Naive thymus-derived CD8-positive, alpha-beta T cell (primary cell): ENCODE results near the gene ZNF778. TPM values are rescaled to one million over a fixed set of nuclear protein-coding genes. Genes with fewer than 3 reads are reported as not detected.
"Not testable (repeated sequence)": the region's sequence is repeated elsewhere in the genome, so short reads cannot be mapped to it uniquely, and the experiment has no call there.

Experiments used
- ATAC-seq, 2 donors: fragments of 150-1000 bp; cut with Tn5 transposase in 1 of 2; sonication (Bioruptor Pico), chemical (Tn5 transposase) in 1 of 2; 1 replicate in 1 of 2; 2 replicates in 1 of 2; pipeline ENCODE4 v1.10.0; 2021; ENCODE audit warnings: mild to moderate bottlenecking in 2 of 2, moderate library complexity in 2 of 2
- POLR2A ChIA-PET: fragments of 350-600 bp; sonication (Branson Sonifier 250); formaldehyde crosslinking; loops from one replicate; lab custom pipeline; 2021; ENCODE audit warnings: antibody characterized with exemption; lab: Charles Lee
- DNase-seq, 10 donors: peaks; one replicate each; pipeline versions ENCODE4 v3.0.0 to v3.0.0-alpha.2; 2020 to 2022
- H3K27ac Mint-ChIP-seq, 10 donors: one replicate each; pipeline ENCODE4 v1.8.0; 2020 to 2022; ENCODE audit warnings: mild to moderate bottlenecking in 10 of 10, mixed read lengths in 10 of 10, moderate library complexity in 4 of 10, inconsistent platforms in 1 of 10
- H3K27me3 Mint-ChIP-seq, 5 donors: one replicate each; pipeline ENCODE4 v1.8.0; 2021 to 2022; ENCODE audit warnings: mixed read lengths in 5 of 5
- H3K36me3 Mint-ChIP-seq, 3 donors: one replicate each; pipeline ENCODE4 v1.8.0; 2020 to 2022; ENCODE audit warnings: mixed read lengths in 3 of 3, mild to moderate bottlenecking in 2 of 3, inconsistent platforms in 1 of 3
- H3K4me1 Mint-ChIP-seq, 4 donors: one replicate each; pipeline ENCODE4 v1.8.0; 2021 to 2022; ENCODE audit warnings: mixed read lengths in 4 of 4
- H3K4me3 Mint-ChIP-seq, 10 donors: one replicate each; pipeline ENCODE4 v1.8.0; 2020 to 2022; ENCODE audit warnings: mild to moderate bottlenecking in 10 of 10, mixed read lengths in 10 of 10, moderate library complexity in 6 of 10, inconsistent platforms in 1 of 10
- H3K9me3 Mint-ChIP-seq, 9 donors: one replicate each; pipeline ENCODE4 v1.8.0; 2020 to 2022; ENCODE audit warnings: mixed read lengths in 9 of 9, mild to moderate bottlenecking in 3 of 9, inconsistent platforms in 1 of 9, moderate library complexity in 1 of 9
- polyA plus RNA-seq, 3 donors: library from polyadenylated mRNA; unstranded; fragments of 300-500 nt; fragmentation: Illumina TruSeq; gene quantifications; one replicate each; pipeline ENCODE4 v1.2.3, GENCODE V29; 2021
- total RNA-seq, 8 experiments: library from RNA in 2 of 8; stranded (reverse) in 2 of 8; gene quantifications; one replicate each; pipeline ENCODE4 v1.2.3 and lab custom pipeline; 2021 to 2026

The ZNF778 gene
- total and polyA plus RNA-seq, 5 experiments from 2014 or later: 2.0 to 11.0 (median 5.5) TPM

DNA sequence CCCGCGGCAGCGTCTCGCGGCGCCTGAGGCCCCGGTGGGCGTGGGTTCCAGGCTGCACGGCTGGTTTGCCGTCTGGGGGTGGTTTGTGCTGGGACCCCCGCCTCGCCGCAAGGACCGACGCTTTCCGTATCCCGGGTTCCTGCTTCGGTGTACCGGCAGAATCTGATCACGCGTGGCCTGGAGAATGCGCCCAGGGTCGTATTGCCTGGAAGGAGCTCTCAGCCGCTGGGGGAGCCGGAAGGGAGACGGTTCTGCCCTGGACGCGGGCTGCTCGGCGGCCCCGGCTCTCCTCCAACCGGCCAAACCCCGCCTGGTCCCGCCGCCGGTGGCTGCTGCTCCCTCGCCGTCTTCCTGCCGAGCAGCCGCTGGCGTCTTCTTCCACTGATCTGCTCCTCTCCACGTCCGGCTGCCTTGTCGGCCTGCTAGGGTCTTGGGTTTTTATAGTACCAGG lies 39.8 kb downstream of the ZNF778 start:
- peak; percentile 30 to 43 for ATAC-seq
- peak overlapping the region; percentile 59 to 87 (median 78) for H3K4me3 Mint-ChIP-seq
- H3K27me3 Mint-ChIP-seq: peaks cover 3 to 22% (median 15%) of the 10 kb centered on the region in 5 donors
- no peaks in the 10 kb centered on the region for H3K36me3 Mint-ChIP-seq
- peaks cover 14 to 22% (median 19%) of the 10 kb centered on the region in 4 donors for H3K4me1 Mint-ChIP-seq
- POLR2A ChIA-PET: no interaction called here
- peak overlapping the region in 3 of 10 donors; percentile 69 to 84 (median 75) for H3K27ac Mint-ChIP-seq
- H3K9me3 Mint-ChIP-seq: no peaks in the 10 kb centered on the region
- DNase-seq: no peak

DNA sequence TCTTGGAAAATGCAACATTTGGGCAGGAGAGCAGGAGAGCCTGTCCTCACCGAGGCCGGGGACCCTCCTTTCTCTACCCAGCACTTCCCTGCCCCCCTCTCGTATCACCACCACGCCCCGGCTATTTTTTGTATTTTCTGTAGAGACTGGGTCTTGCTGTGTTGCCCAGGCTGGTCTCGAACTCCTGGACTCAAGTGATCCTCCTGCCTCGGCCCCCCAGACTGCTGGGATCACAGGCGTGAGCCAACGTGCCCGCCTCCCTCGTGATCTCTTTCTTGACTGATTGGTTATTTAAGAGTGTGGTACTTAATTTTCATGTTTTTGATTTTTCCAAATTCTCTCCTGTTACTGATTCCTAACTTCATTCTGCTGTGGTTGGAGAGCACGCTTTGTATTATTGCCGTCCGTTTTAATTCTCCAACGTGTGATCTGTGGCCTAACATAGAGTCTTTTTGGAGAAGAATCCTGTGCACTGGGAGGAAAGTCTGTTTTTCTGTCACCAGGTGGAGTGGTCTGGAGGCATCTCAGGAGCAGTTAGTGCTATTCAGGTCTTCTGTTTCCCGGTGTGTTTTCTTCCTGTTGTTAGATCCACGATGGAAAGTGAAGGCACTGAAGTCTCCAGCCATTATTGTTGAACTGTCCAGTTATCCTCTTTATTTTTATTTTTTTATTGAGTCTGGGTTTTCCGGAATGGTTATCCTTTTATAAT lies 40.4 kb downstream of the ZNF778 start:
- peak overlapping the region in 7 of 10 donors; percentile 2 to 75 (median 34) for H3K27ac Mint-ChIP-seq
- POLR2A ChIA-PET: no interaction called here

DNA sequence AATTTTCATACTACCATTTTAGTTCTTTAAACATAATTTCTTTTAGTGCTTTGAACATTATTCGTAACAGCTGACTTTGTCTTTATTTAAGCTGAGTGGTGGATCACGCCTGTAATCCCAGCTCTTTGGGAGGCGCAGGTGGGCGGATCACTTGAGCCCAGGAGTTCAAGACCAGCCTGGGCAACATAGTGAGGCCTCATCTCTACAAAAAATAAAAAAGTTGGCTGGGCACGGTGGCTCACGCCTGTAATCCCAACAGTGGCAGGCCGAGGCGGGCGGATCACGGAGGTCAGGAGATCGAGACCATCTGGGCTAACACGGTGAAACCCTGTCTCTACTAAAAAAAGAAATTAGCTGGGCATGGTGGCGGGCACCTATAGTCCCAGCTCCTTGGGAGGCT lies 42.4 kb downstream of the ZNF778 start:
- not testable (repeated sequence) for H3K4me3 Mint-ChIP-seq, DNase-seq, H3K36me3 Mint-ChIP-seq, H3K9me3 Mint-ChIP-seq, ATAC-seq
- POLR2A ChIA-PET: interaction anchor here (1.0 to 1.1 kb wide), 2 partner anchors 17 to 38 kb away, joined by 3 read pairs; no protein-coding TSS in a partner anchor
- Mint-ChIP-seq H3K27me3 (peaks cover 3 to 22% (median 15%) of the 10 kb centered on the region in 5 donors), H3K4me1 (peaks cover 14 to 19% (median 18%) of the 10 kb centered on the region in 4 donors), H3K27ac (peak overlapping the region in 1 of 10 donors; percentile 15)

More for the DNA sequence above, 40.4 kb downstream of the ZNF778 start:
- H3K9me3 Mint-ChIP-seq: no peaks in the 10 kb centered on the region
- H3K4me3 Mint-ChIP-seq: peak overlapping the region; percentile 59 to 87 (median 78)
- ATAC-seq (no peak), DNase-seq (no peak)
- peaks cover 3 to 22% (median 15%) of the 10 kb centered on the region in 5 donors for H3K27me3 Mint-ChIP-seq
- peaks cover 14 to 22% (median 19%) of the 10 kb centered on the region in 4 donors for H3K4me1 Mint-ChIP-seq
- H3K36me3 Mint-ChIP-seq: no peaks in the 10 kb centered on the region

DNA sequence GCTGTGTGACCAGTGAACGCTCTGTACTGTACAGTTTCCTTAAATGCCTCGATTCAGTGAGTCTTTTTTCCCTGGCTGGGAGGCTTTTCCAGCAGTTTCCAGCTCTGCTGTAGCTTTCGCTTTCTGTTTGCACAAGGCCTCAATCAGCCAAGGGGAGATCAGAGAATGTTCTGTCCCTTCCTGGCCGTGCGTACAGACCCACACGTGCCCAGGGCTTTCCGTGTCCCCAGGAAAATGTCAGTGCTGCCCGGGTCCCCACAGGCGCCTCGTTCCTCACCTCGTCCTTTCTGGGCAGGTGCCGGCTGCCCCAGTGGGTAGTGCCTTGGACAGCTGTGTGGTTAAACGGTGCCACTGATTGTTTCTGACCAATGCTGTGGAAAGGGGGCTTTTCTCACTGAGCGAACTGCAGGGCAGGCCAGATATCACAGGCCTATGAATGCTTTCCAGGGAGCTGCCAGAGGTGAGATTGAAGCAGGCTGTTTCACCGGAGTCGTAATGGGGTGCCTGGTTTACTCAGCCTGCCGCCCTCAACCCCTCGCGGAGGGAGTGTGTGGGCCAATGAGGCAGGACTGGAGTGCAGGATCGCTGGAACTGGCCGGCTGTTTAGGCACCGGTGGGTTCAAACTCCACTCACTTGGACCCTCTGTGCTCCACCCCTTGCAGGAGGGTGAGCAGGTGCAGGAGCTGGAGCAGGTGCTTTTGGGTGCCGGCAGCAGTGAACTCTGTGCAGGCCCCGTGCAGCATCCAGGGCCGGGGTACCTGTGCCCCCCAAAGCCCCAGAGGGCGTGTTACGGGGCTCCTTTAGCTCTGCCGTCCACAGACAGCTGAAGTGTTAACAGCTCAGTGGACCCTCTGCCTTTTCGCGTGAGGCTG lies 44.4 kb downstream of the ZNF778 start:
- H3K36me3 Mint-ChIP-seq: peaks cover 0 to 9% (median 0%) of the 10 kb centered on the region in 3 donors
- peaks cover 3 to 15% (median 9%) of the 10 kb centered on the region in 5 donors for H3K27me3 Mint-ChIP-seq
- no peaks in the 10 kb centered on the region for H3K9me3 Mint-ChIP-seq
- ATAC-seq (no peak), DNase-seq (no peak)
- H3K27ac Mint-ChIP-seq: peak overlapping the region in 1 of 10 donors; percentile 33
- peaks cover 8 to 13% (median 11%) of the 10 kb centered on the region in 4 donors for H3K4me1 Mint-ChIP-seq
- POLR2A ChIA-PET: interaction anchor here (1.0 kb wide), 1 partner anchor 14 kb away, joined by 4 read pairs; no protein-coding TSS in a partner anchor
- H3K4me3 Mint-ChIP-seq: peak overlapping the region in 1 of 10 donors; percentile 20

DNA sequence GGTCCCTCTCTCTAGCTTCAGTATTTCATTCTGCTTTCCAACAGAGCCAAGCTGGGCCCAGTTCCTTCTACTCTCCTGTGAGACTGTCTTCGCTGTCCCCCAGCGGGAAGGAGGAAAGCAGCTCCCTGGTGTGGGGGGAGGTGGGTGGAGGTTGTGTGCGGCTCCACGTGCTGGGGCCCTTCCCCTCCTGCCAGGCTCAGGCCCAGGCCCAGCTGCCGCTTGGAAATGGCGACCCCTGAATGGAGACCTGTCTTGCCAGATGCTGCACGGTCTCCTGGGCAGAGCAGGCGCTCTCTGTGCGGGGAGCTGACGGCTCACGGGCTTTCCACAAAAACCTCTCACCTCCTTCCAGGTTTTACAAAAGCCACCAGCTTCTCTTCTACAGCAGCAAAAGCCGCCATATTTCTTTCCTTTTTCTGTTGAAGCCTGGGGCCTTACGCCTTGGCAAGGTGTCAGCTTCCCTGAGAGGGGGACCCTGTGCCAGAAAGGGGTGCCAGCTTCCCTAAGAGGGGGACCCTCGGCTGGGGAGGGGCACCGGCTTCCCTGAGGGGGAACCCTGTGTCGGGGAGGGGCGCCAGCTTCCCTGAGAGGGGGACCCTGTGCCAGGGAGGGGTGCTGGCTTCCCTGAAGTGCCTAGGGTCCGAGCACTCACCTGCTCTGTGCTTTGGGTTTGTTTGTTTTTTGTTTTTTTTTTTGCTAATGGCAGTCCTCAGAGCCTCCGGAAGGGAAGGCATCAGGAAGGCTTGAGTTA lies 47.5 kb downstream of the ZNF778 start:
- H3K27me3 Mint-ChIP-seq: no peaks in the 10 kb centered on the region
- POLR2A ChIA-PET: interaction anchor here (0.7 to 1.1 kb wide), 2 partner anchors 21 to 244 kb away, joined by 3 read pairs; partner anchors contain the start of gene SPG7
- H3K4me1 Mint-ChIP-seq: peaks cover 0 to 6% (median 2%) of the 10 kb centered on the region in 4 donors
- DNase-seq (no peak), ATAC-seq (no peak)
- H3K36me3 Mint-ChIP-seq: peaks cover 0 to 28% (median 5%) of the 10 kb centered on the region in 3 donors
- H3K4me3 Mint-ChIP-seq: peak overlapping the region in 1 of 10 donors; percentile 38
- H3K27ac Mint-ChIP-seq: peak overlapping the region in 3 of 10 donors; percentile 15 to 64 (median 44)
- H3K9me3 Mint-ChIP-seq: no peaks in the 10 kb centered on the region

DNA sequence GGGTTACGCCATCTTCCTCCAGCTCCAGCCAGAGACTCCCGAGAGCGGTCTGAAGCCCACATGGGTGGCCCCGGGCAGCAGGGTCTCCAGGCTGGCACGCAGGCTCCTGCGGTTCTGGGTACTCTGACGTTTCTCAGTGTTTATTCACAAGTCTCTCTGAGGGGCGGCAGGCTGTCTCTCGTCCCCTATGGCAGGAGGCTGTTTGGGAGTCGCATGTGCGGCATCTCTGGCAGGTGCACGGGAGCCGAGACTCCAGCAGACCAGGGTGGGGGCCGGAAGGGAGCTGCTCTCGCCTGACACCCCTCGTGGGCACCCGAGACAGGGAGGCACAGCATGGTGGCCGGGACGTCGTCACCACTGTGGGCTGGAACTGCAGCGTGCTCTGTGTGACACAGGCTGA lies 48.1 kb downstream of the ZNF778 start:
- Mint-ChIP-seq H3K4me1 (peaks cover 0 to 8% (median 2%) of the 10 kb centered on the region in 4 donors), H3K4me3 (no peak overlapping the region), H3K27ac (peak overlapping the region in 2 of 10 donors; percentile 34 to 53), H3K9me3 (no peaks in the 10 kb centered on the region), H3K27me3 (no peaks in the 10 kb centered on the region), H3K36me3 (peaks cover 0 to 33% (median 7%) of the 10 kb centered on the region in 3 donors)
- POLR2A ChIA-PET: no interaction called here
- ATAC-seq: no peak
- DNase-seq: no peak

DNA sequence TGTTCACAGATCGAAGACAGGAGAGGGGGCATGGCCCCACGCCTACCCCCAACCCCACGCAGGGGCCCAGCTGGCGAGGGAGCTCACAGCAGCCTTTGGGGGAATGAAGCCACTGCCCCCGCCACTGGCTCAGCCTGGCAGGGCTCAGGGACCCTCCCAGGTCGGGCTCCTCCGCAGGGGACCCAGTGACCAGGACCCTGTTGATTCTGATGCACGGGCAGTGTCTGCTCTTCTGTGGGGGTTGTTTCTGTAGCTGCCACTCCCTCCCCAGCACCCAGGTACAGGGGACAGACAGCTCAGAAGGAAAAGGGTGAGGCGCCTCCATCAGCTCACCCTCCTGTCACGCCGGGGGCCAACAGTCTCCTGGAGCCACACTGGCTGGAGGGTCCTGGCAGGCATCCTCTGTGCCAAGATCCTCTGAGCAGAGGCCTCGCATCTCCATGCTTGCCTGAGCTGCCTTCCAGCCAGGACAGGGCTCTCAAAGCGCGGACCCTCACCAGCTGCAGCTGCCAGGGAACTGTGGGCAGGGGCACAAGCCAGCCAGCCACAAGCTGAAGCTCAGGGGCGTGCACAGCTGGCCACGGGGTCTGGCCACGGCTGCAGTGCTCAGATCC lies 49.1 kb downstream of the ZNF778 start:
- Mint-ChIP-seq H3K4me1 (peaks cover 0 to 8% (median 1%) of the 10 kb centered on the region in 4 donors), H3K27me3 (no peaks in the 10 kb centered on the region), H3K4me3 (no peak overlapping the region), H3K36me3 (peaks cover 0 to 37% (median 11%) of the 10 kb centered on the region in 3 donors), H3K27ac (peak overlapping the region in 1 of 10 donors; percentile 74), H3K9me3 (no peaks in the 10 kb centered on the region)
- POLR2A ChIA-PET: interaction anchor here (0.6 to 1.4 kb wide), 2 partner anchors 15 to 472 kb away, joined by 3 to 6 read pairs; no protein-coding TSS in a partner anchor
- ATAC-seq (peak in 1 of 2 donors; percentile 10), DNase-seq (no peak)

DNA sequence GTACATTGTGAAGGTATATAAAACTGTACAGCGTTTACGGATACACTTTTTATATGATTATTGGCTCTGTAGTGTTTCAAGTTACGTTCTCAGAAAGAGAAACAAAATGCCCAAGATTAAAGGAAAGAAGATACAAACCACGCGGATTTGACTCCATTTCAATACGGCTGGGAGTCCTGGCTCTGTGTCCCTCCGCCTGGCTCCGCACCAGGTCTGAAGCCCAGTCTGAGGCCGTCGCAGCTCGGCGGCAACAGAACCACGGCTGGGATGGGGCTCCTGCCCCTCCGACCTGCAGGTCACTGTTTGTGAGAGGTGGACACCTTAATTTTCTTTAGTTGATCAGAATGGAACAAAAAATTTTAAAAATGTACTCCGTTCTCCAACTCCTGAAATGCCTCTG lies 50.2 kb downstream of the ZNF778 start:
- not testable (repeated sequence) for DNase-seq, H3K27me3 Mint-ChIP-seq, H3K4me3 Mint-ChIP-seq, H3K9me3 Mint-ChIP-seq, ATAC-seq, H3K27ac Mint-ChIP-seq, H3K4me1 Mint-ChIP-seq
- POLR2A ChIA-PET: interaction anchor here (0.6 to 1.4 kb wide), 2 partner anchors 14 to 385 kb away, joined by 3 to 6 read pairs; no protein-coding TSS in a partner anchor
- peaks cover 0 to 49% (median 16%) of the 10 kb centered on the region in 3 donors for H3K36me3 Mint-ChIP-seq

DNA sequence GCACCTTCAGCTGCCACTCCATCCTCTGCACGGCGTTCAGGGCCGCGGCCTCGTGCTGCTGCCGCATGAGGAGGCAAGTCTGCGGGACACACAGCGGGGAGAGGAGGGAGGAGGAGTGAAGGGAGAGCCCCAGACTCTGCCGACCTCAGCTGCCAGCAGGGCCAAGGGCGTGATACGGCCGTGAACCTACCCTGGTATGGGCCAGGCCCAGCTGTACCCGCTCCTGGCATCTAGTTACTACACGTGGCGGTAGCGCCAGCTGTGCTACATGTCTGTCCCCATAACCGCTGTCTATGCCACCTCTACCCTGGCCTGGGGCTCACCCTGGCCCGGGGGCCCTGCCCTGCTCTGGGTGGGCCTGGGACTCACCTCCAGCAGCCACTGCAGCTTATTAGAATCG lies 51.1 kb downstream of the ZNF778 start:
- no peaks in the 10 kb centered on the region for H3K27me3 Mint-ChIP-seq
- H3K36me3 Mint-ChIP-seq: peaks cover 0 to 57% (median 18%) of the 10 kb centered on the region in 3 donors
- peak overlapping the region in 1 of 10 donors; percentile 4 for H3K4me3 Mint-ChIP-seq
- POLR2A ChIA-PET: interaction anchor here (0.5 kb wide), 2 partner anchors 9 to 126 kb away, joined by 3 to 4 read pairs; no protein-coding TSS in a partner anchor
- peak overlapping the region in 1 of 10 donors; percentile 5 for H3K27ac Mint-ChIP-seq
- DNase-seq (peak in 1 of 10 donors; percentile 57), ATAC-seq (no peak)
- no peaks in the 10 kb centered on the region for H3K9me3 Mint-ChIP-seq
- H3K4me1 Mint-ChIP-seq: peaks cover 0 to 8% (median 3%) of the 10 kb centered on the region in 4 donors

DNA sequence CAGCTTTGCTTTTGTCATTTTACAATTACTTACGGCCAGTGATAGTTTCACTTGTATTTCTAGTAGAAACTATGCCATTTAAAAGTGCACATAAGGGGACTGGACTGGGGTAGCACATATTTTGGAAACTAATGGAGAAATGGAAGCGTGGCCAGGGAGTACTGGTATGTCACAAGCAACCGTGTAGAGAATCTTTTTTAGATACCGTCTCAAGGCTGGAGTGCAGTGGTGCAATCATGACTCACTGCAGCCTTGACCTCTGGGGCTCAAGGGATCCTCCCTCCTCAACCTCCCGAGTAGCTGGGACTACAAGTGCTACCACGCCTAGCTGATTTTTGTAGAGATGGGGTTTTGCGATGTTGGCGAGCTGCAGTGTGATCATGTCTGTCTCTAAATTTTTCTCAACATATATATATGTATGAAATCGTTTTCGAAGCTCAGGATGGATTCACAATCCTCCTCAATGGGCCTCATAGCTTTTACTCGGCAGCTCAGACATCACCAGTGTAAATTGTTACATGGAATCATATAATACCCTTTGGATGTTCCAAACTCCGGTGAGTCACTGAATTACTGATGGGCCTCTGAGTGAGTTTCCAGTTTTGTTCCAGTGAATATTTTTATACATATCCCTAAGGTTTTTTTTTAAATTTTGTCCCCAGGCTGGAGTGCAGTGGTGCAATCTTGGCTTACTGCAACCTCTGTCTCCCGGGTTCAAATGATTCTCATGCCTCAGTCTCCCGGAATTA lies 51.7 kb downstream of the ZNF778 start:
- peak overlapping the region in 1 of 10 donors; percentile 84 for H3K27ac Mint-ChIP-seq
- peaks cover 0 to 62% (median 18%) of the 10 kb centered on the region in 3 donors for H3K36me3 Mint-ChIP-seq
- H3K4me1 Mint-ChIP-seq: peaks cover 0 to 8% (median 5%) of the 10 kb centered on the region in 4 donors
- DNase-seq (no peak), ATAC-seq (no peak)
- no peaks in the 10 kb centered on the region for H3K9me3 Mint-ChIP-seq
- H3K27me3 Mint-ChIP-seq: no peaks in the 10 kb centered on the region
- H3K4me3 Mint-ChIP-seq: peak overlapping the region in 1 of 10 donors; percentile 4
- POLR2A ChIA-PET: interaction anchor here (0.5 to 0.9 kb wide), 3 partner anchors 10 to 126 kb away, joined by 3 to 4 read pairs (median 3); no protein-coding TSS in a partner anchor
